ENCODE data around the gene KRT33A.

KRT33A gene

GRCh38 chr17:41329279-41329948, 21.2 kb downstream of the KRT33A start:
- peak; percentile 83 for DNase-seq (ENCODE audit: low spot score)

GRCh38 chr17:41328207-41328606, 22.4 kb downstream of the KRT33A start:
- DNase-seq (ENCODE audit: low spot score), result no peak

DNA sequence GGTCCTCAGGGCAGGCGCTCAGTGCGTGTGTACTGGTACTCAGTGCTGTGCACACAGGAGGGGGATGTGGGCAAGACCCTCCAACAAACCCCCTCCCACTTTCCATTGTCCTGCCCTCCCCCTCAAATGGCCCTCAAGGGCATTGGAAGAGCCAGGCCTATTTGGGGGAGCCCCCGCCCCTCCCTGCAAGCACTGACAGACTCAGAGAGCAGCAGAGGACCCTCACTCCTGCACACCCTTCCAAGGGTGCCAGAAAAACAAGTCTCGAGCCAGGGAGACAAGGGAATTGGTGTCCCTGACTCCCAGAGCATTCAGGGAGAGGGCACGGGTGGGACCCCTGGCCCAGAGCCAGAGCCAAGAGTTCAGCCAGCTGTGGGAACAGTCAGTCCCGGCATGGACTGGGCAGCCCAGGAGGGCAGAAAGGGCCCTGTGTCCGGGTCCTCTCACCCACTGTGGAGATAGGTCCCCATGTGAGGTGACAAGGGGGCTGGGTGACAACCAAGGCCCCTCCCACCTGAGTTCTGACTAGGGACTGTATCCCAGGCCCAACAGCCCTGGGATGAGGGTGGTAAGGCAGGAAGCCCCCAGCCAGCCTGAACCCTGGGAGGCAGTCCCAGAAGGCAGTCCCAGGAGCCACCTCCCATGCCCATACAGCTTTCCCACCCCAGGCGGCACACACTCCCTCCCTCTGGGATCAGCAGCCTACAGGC, 23.1 kb downstream of the KRT33A start:
- DNase-seq (ENCODE audit: low spot score), result no peak

DNA sequence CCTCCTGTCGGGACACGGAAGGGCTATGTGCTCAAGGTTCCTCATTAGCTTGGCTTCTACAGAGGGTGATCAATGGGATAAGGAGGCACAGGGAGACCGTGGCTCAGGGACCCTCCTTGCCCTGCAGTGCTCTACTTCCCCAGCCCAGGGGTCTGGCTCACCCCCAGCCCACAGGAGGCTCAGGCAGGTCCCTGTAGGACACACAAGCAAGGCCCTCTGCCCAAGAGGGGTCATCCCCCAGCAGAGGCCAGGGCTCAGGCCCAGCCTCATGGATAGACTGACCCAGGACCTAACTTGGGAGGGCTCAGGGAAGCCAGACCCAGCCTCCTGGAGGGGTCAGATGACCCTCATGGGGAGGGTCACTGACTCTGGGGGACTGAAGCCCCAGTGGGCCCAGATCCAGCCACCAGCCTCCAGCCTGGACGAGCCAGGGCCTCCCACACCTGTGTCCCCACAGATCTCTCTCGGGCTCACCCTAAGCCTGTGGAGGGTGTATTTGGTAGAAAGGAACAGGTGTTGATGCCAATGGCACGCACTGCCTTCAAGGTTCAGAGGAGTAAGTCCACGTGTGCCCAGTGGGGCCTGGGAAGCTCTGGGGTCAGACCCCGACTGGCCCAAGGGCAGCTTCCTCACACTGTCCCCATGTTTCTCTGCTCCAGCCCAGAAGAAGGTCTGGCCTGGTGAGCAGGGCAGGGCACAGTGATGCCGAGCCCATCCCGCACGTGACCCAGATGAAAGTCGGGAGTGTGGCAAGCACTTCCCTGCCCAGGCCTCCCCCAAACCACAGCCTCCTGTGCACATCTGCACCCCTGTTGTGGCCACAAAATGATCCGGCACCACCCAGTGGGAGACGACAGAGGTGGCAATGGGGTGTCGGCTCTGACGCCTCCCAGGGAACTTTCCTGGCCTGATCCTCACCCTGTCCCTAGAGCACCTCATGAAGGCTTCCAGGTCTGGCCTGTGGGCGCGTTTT, 24.2 kb downstream of the KRT33A start:
- peak; percentile 45 for DNase-seq (ENCODE audit: low spot score)

DNA sequence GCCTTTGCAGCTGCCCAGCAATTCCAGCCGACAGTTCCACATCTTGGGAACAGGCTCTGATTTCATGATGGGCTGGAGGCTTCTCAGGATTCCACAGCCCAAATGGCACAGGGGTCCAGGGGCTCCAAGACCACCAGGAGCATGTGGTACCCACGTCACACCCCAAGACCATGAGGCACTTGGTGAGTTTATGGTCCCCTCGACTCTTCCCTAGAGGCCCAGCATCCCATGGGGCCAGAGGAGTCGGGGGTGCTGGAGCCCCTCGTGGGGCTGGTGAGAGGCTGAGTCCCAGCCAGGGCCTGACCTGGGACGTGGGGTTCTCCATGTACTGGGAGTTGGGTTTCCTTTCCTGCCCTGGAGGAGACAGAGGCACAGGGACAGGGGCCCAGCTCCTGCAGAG, 25.0 kb downstream of the KRT33A start:
- peak; percentile 28 for DNase-seq (ENCODE audit: low spot score)

- DNase-seq (ENCODE audit: low spot score), result peak; percentile 45
Observed at GRCh38 chr17:41325126-41325525, 25.5 kb downstream of the KRT33A start.

DNA sequence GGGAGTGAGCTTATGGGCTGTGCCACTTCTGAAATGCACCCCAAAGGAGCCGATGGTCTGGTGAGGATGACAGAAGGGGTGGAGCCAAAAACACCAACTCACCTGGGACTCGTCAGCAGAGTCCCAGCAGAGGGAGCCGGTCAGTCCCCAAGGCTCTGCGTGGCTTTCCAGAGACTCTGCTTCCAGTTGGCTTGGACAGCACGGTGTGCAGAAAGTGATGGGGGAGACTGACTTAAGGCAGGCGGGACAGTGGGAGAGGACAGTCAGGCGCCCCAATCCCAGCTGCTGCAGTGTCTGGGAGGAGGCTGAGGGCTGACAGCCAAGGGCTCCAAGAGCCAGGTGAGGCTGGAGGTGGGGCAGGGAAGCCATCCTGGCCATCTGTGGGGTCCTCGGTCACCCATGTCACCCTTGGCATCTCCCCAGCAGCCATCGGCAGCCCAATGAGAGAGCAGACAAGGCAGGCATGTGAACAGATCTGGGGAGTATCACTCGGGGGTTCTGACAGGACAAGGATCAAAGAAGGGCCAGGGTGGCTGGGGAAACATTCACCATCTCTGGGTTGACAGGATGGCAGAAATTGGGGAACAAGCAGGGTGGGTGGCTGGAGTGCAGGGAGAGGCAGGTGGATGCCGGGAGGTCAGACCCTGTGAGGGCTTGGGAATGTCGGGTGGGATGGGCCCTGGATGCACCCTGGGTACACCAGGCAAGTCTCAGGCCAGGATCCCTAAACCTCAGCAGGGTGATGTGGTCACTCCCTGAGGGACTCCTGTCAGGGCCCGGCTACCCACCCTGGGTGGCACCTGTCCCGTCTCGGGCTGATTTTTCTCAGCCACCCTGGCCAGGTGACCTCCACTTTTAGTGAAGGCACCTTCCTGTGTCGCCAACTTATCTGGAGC, 26.2 kb downstream of the KRT33A start:
- peak; percentile 59 for DNase-seq (ENCODE audit: low spot score)

DNA sequence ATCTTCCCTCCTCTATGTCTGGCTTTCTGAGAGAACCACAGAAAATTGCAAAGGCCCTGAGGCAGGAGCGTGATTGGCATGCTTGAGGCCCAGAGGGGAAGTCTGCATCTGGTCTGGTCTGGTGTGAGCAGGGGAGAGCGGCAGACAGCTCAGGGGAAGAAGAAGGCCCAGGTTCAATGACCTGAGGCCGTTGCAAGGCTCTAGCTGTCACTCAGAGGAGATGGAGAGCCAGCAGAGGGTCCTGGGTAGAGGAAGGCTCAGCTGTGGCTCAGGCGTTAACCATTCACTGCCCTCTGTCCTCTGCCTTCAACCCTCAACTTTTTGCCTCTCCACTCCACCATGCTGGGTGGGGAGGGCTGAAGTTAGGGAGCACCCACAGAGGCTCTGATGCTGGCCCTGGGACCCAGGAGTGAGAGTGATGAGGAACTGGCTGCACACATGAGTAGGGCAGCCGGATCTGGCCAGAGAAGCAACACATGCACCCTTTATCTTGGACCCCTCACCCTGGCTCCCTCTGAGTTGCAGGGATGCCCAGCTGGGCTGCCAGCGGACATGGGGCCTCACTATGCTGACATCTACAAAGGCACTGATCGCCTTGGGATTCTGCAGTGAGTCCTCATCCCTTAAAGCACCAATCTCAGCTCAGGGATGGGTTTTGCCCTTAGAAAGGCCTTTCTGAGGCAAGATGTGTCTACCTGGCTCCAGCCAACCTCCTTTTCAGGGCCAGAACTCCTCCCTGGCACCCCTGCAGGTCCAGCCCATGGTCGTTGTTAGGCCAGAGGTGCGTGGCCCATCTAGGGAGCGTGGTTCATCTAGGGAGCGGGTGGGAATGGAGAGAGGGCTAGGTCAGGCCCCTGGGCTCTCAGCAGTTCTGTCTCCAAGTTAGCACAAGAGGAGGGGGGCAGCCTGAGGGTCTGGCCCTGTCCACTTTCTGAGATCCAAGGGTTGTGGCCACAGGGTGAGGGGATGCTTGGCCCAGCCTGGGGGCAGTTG, 27.4 kb downstream of the KRT33A start:
- peak; percentile 51 for DNase-seq (ENCODE audit: low spot score)

DNA sequence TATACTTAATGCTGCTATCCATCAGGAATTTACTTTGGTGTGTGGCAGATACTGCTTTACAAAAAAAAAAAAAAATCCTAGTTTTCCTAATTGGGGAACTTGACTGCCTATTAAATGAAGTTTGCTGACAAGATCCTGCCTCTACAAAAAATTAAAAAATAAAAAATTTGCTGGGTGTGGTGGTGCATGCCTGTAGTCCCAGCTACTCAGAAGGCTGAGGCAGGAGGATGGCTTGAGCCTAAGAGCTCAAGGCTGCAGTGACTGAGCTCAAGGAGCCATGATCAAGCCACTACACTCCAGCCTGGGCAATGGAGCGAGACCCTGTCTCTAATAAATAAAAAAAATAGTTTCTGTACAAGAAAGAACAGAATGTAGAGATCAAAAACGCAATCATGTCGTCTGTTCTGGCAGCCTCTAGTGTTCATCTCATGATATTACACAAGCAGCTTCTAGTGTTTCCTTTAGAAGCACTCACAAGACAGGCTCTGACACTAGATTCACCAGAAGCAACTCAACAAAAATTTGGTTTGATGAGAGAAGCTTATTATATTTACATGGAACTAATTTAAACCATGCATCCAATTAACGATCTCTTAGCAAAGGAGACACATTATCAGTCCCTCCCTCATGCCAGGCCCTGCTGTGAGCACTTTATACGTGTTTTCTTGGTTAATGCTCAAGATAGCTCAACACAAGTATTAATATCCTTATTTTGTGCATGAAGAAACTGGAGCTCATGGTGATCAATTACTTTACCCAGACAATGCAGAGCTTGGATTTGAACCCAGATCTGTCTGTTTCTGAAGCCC, 28.3 kb downstream of the KRT33A start:
- peak; percentile 39 for DNase-seq (ENCODE audit: low spot score)

DNA sequence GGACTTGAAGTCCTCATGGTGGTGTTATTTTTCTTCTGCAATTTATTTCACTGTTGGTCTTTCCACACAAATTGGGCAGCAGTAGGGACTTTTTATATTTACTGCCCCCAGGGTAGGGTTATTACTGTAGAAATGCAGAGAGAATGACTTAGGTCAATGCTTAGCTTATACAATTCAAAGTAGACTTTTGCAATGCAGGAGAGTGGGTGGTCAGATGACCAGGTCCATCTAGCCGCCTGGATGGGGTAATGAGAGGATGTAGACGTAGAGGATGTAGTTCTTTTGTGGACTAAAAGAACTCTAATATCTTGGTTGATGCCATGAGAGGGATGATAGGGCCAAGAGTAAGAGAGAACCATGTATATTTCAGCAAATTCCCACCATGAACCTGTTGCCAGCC, 32.4 kb downstream of the KRT33A start:
- DNase-seq (ENCODE audit: low spot score), result no peak

DNA sequence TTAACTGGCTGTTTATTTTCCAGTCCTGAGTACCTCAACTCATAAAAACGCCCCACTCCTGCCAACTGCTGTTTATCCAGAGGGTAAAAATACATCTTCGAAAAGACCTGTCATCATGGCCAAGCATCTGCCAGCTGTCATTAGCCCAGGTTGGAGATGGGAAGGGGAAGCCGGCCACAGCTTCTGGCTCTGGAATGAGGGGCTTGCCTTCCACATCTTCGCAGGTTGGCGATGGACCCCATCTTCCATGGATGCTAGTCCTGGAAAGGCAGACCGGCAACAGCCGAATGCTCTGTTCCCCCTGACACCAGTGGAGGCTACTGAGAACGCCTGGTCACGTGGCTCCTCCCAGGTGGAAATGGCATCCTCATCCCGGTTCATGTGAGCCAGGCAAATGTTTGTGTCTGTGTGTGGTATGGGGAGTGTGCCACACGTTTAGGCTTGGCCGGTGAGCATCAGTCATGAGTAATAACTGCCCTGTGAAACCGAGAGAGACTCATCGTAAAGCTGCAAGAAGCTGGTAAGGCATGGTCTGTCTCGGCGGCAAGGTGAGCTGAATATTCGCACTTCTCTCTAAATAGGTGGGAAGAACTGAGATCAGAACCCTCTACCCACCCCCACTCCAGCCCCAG, 34.7 kb downstream of the KRT33A start:
- DNase-seq (ENCODE audit: low spot score), result no peak

DNA sequence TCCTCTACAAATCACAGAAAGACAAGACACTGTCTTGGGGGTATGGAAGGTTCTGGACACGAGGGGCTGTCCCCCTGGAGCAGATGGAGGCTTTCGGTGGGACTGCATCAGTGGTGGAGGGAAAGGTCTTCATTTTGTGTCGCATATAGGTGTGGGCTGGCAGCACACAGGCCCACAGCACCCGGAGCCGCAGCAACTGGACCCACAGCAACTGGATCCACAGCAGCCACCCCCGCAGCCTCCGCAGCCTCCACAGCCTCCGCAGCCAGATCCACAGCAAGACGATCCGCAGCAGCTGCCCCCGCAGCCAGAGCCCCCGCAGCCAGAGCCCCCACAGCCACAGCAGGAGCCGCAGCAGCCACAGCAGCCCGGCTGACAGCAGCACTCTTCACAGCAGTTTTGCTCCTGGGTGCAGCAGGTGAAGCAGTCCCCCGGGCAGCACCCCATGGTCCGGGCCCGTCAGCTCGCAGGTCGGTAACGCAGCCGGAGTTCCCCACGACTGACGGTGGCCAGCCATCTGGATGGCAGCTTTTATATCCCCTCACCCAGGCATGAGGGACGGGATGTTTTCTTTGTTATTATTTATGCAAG, 35.3 kb downstream of the KRT33A start, which contains the start of gene KRTAP17-1:
Gene KRTAP17-1, minus strand, starts transcription at position 507 of the 591 bp plus-strand sequence. Its CDS starts 60 bp downstream, at position 447.
- DNase-seq (ENCODE audit: low spot score), result no peak

GRCh38 chr17:41311111-41311510, 39.5 kb downstream of the KRT33A start:
- no peak for DNase-seq (ENCODE audit: low spot score)

- DNase-seq (ENCODE audit: low spot score), result no peak
Observed at GRCh38 chr17:41308918-41309359, 41.7 kb downstream of the KRT33A start, which contains the start of gene KRTAP16-1. TSS of gene KRTAP16-1 (minus strand) at chr17:41309309. CDS start at chr17:41309253, 56 bp downstream.

DNA sequence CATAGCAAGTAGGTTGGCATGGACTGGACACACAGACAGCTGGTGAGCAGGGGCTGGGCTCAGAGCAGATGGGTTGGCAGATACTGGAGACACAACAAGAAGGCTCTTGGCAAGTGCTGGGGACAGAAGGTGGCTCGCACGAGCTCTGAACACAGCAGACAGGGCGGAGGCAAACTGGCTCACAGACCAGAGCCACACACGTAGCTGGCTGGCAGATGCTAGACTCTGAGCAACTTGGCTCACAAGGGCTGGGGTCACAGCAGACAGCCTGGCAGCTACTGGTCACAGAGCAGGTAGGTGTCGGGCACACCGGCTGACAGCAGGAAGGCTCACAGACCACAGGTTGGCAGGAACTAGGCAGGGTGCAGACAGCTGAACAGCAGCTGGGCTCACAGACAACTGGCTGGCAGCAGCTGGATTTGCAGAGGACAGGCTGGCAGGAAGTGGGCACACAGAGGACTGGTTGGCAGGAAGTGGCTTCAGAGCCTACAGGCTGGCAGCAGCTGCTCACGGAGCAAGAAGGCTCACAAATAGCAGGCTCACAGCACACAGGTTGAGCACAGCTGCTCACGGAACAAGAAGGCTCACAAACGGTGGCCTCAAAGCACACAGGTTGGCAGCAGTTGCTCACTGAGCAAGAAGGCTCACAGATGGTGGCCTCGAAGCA, 42.2 kb downstream of the KRT33A start:
- no peak for DNase-seq (ENCODE audit: low spot score)

- DNase-seq (ENCODE audit: low spot score), result no peak
Observed at GRCh38 chr17:41307647-41308046, 43.0 kb downstream of the KRT33A start.

GRCh38 chr17:41304091-41304490, 46.5 kb downstream of the KRT33A start:
- DNase-seq (ENCODE audit: low spot score), result no peak

GRCh38 chr17:41302981-41303380, 47.6 kb downstream of the KRT33A start:
- DNase-seq (ENCODE audit: low spot score), result no peak

Data from ecto neural progenitor cell (in vitro differentiated cells).